NCI-H748 (cell line): Measurements from ENCODE around the gene SUPT7L.
A peak's percentile ranks its signal among the peaks of the same experiment; 100 is the strongest.
"Not testable (repeated sequence)": the region's sequence is repeated elsewhere in the genome, so short reads cannot be mapped to it uniquely, and the experiment has no call there.

Source experiments
- DNase-seq: peaks from one replicate; lab custom pipeline; 2025; ENCODE audit not compliant: unreplicated experiment; lab: John Stamatoyannopoulos, UW

Gene SUPT7L

DNA sequence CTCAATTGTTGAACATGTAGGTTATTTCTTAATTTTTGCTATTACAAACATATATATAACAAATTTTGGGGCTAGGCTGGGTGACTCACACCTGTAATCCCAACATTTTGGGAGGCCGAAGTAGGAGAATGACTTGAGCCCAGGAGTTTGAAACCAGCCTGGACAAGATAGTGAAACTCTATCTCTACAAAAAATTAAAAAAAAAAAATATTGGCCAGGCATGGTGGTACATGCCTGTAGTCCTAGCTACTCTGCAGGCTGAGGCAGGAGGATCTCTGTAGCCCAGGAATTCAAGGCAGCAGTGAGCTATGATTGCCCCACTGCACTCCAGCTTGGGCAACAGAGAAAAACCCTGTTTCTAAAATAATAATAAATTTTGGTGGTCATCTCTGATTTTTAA, 23.8 kb upstream of the SUPT7L start:
- DNase-seq: no peak

- no peak for DNase-seq
Observed at GRCh38 chr2:27685577-27685976, 22.2 kb upstream of the SUPT7L start.

DNA sequence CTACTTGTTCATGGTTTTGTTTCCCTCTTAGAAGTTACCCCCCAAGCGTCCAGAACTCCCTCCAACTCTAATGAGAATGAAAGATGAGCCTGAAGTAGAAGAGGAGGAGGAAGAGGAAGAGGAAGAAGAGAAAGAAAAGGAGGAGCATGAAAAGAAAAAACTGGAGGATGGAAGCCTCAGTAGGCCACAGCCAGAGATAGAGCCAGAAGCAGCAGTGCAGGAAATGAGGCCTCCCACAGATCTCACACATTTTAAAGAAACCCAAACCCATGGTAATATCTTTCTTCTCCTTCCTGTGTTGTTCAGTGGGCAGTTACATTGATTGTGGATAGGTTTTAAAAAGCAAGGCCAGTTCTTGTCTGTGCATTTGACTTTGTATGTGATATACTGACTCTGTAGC, 21.6 kb upstream of the SUPT7L start:
- not testable (repeated sequence) for DNase-seq

- DNase-seq: peak; percentile 85
Observed at GRCh38 chr2:27683390-27684071, 20.1 kb upstream of the SUPT7L start.

DNA sequence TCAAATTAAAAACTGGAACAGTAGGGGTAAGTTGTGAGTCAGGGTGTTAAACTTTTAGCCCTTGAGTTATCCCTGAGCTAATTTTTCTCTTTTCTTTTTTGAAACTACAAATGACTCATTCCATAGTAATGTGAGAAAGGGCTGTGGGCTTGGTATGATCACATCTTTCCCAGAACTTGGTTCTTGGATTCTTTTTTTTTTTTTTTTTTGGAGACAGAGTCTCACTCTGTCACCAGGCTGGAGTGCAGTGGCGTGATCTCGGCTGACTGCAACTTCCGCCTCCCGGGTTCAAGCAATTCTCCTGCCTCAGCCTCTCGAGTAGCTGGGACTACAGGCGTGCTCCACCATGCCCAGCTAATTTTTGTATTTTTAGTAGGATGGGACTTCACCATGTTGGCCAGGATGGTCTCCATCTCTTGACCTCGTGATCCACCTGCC, 18.9 kb upstream of the SUPT7L start:
- not testable (repeated sequence) for DNase-seq

DNA sequence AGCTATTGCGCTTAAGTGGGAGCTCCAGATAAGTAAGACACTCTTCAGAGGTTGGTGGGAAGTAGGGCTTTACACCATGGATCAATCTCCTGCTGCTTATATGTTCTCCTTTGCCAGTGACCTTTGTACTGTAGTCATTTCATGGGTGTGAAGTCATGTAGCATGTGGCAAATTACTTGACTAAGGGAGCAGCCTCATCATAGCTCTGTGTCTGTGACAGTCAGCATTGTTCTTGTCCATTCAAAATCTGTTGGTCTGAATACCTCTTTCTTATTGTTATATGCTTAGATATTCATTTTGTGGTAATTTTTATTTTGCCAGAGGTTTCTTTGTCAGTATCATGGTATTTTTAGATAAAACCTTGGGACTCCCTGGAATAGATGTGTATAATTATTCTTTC, 18.4 kb upstream of the SUPT7L start:
- no peak for DNase-seq

DNA sequence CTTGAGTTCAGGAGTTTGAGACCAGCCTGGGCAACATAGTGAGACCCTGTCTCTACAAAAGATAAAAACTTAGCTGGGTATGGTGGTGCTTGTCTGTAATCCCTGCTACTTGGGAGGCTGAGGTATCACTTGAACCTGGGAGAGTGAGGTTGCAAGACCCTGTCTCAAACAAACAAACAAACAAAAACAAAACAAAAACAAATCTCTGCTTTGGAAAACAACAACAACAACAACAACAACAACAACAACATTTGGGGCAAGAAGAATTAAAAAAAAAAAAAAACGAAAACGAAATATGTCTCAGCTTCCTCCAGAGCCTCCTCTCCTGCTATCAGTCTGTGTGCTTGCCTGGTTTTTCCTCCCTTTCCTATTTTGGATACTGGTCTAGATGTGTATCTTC, 17.2 kb upstream of the SUPT7L start:
- DNase-seq: no peak

GRCh38 chr2:27672723-27673486, 9.5 kb upstream of the SUPT7L start:
- no peak for DNase-seq

- no peak for DNase-seq
Observed at GRCh38 chr2:27671235-27671634, 7.8 kb upstream of the SUPT7L start.

- no peak for DNase-seq
Observed at GRCh38 chr2:27667446-27667845, 4.0 kb upstream of the SUPT7L start.

GRCh38 chr2:27664622-27665363, 1.4 kb upstream of the SUPT7L start:
- DNase-seq: no peak

DNA sequence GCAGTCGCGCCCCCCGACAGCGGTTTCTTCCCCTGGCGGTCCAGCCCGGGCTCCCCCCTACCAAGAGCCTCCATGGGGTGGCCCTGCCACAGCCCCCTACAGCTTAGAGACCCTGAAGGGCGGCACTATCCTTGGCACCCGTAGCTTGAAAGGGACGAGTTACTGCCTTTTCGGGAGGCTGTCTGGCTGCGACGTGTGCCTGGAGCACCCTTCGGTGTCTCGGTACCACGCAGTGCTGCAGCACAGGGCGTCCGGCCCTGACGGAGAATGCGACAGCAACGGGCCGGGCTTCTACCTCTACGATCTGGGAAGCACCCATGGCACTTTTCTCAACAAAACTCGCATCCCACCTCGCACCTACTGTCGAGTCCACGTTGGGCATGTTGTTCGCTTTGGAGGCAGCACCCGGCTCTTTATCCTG, 750 bp upstream of the SUPT7L start:
- DNase-seq: peak; percentile 31

GRCh38 chr2:27661371-27661770, 2.0 kb downstream of the SUPT7L start:
- no peak for DNase-seq

DNA sequence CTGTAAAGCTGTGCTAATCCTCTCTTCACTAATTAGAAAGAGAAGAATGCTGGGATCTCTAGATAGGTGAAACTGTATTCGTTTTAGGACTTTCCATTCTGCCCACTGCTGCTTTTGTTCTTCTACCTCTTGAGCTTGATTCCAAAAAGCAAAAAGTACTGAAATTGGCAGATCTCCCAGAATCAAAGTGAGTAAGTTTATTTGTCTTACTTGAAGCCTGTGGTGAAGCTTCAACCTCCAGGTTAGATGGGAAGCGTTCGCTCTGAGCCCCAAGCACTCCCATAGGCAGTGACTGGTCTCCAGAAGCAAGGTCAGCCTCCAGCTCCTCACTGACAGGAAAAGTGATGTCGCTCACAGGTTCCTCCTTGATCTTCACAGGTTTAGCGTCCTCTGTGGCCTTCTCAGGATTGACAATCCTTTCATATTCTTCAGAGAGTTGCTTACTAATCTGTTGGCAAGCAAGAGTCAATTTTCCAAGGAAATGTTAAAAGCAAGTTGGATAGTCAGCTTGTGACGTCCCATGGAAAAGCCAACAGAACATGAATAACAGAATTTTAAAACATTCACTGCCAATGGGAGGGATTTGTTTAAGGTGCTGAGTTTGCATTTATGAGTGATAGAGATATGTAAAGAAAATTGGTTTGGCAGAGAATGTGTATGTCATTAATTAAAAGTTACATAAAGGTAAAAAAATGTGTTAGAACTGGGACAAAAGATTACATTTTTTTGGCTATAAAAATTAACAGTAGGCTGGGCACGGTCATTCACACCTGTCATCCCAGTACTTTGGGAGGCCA, 8.1 kb downstream of the SUPT7L start:
- DNase-seq: no peak

DNA sequence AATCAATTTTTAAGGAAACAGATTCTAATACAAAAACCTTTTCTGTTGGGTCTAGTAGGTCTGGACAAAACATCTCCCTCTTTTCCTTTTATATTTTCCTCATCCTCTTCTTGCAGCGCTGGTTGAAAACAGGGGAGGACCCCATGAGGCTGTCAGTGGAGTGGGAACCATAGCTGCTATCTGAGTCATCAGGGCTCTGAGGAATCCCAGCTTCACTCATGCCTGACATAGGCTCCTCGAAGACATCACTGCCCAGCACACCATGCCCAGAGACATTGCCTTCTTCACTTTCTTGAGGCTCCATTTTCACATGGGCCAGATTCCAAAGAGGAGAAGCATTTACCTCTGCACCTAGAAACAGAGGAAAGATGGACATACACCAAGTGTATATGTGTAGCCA, 10.0 kb downstream of the SUPT7L start:
- no peak for DNase-seq

GRCh38 chr2:27652790-27653189, 10.6 kb downstream of the SUPT7L start:
- no peak for DNase-seq

GRCh38 chr2:27652341-27652740, 11.1 kb downstream of the SUPT7L start:
- DNase-seq: no peak

GRCh38 chr2:27651056-27651455, 12.4 kb downstream of the SUPT7L start:
- no peak for DNase-seq

DNA sequence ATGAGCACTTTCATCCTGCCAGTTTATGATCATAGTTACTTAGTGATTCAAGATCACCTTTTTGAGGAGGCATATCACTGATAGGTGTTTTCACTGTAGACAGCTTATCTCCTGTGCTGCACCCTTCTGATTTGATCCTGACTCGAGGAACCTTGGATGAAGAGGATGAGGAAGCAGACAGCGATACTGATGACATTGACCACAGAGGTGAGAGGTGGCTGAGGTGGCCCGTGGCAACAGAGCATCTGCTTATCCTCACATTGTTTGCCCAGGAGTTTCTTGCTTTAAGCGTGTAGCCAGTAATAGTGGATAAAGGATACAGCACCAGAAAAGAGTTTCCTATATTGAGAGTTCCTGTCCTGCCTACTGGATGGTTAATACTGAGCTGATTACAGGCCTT, 15.7 kb downstream of the SUPT7L start:
- DNase-seq: no peak

DNA sequence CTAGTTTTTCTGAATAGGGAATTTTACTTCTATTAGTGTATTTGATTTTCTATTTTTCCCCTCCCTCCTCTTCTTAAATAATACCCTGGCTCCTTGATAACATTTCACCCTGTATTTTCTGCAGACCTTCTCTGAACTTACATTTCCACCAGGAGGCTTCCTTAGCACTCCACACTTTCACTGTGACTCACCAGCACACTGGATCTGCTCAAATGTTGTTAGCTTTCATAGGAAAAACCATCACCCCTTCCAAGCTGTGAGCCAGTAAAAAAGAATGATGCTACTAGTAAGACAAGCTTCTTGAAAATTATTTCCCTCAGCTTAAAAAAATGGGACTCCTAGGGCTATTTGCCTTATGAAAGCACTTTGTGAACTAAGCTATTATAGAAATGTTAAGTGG, 16.1 kb downstream of the SUPT7L start:
- no peak for DNase-seq

DNA sequence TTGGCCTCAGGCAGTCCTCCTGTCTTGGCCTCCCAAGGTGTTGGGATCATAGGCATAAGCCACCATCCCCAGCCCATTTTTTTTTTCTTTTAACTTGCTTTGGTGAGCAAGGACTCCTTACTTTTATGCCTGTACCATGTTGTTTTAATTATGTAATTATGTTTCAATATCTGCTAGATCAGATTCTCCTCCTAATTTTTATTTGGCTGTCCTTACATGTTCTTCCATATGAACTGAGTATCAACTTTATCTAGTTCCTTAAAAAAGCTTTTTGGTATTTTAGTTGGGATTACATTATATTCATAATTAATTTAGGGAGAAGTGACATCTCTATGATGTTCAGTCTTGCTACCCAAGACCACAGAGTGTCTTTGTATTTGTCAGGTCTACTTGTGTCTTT, 18.2 kb downstream of the SUPT7L start:
- DNase-seq: no peak
